ENCODE data around the gene C4orf50.

GRCh38 chr4:5969336-5969735 lies 48.9 kb downstream of the C4orf50 start:
- TF ChIP-seq CTCF (IDR thresholded peaks at IDR 0.05) (no peak), EP300 (IDR thresholded peaks at IDR 0.05; ENCODE audit: low read depth) (no peak), POLR2A (IDR thresholded peaks at IDR 0.05) (no peak)
